Mesodermal cell (in vitro differentiated cells): ENCODE measurements around the gene RNF20.
"Not testable (repeated sequence)": the region's sequence is repeated elsewhere in the genome, so short reads cannot be mapped to it uniquely, and the experiment has no call there.

Experiments
- H3K27ac ChIP-seq: 2 replicates; pipeline ENCODE4 v1.7.0; 2013; ENCODE audit warnings: mild to moderate bottlenecking, low read depth, low read length, moderate library complexity; ENCODE audit not compliant: severe bottlenecking
- H3K36me3 ChIP-seq: 2 replicates; pipeline ENCODE4 v1.7.1; 2013; ENCODE audit warnings: mild to moderate bottlenecking, low read length, moderate library complexity; ENCODE audit not compliant: control insufficient read depth, insufficient read depth
- H3K4me1 ChIP-seq: one replicate; pipeline ENCODE4 v1.7.1; 2013; ENCODE audit warnings: mild to moderate bottlenecking, low read length; ENCODE audit not compliant: insufficient read depth, control insufficient read depth, poor library complexity, severe bottlenecking
- H3K4me3 ChIP-seq: 2 replicates; pipeline ENCODE4 v1.7.0; 2013; ENCODE audit warnings: low read length, control low read depth, mild to moderate bottlenecking; ENCODE audit not compliant: insufficient read depth, poor library complexity, severe bottlenecking; ENCODE audit errors: extremely low read depth
- H3K9me3 ChIP-seq: 2 replicates; pipeline ENCODE4 v1.7.1; 2013; ENCODE audit warnings: mild to moderate bottlenecking, low read length, moderate library complexity; ENCODE audit not compliant: control insufficient read depth
- WGBS, 2 experiments: methylation state at CpG; one replicate each; pipeline ENCODE4 v1.1.5; 2013; ENCODE audit warnings: missing lambda C conversion rate in 2 of 2; ENCODE audit not compliant: insufficient coverage in 2 of 2; 5-methylcytosine and 5-hydroxymethylcytosine counted together

RNF20 gene

GRCh38 chr9:101509572-101509971, 24.1 kb upstream of the RNF20 start:
- H3K4me1 ChIP-seq = peaks cover 4% of the 10 kb centered on the region
- WGBS, 2 experiments = 89 to 93% methylated on average over 4 of the region's 4 CpGs

GRCh38 chr9:101510459-101510858, 23.2 kb upstream of the RNF20 start:
- WGBS, 2 experiments = 94 to 95% methylated on average over 5 to 6 of the region's 6 CpGs
- no peak overlapping the region for H3K27ac ChIP-seq
- no peaks in the 10 kb centered on the region for H3K36me3 ChIP-seq
- peaks cover 4% of the 10 kb centered on the region for H3K4me1 ChIP-seq
- no peaks in the 10 kb centered on the region for H3K9me3 ChIP-seq
- no peak overlapping the region for H3K4me3 ChIP-seq

More at GRCh38 chr9:101509572-101509971, 24.1 kb upstream of the RNF20 start:
- Histone ChIP-seq H3K36me3 (no peaks in the 10 kb centered on the region), H3K27ac (no peak overlapping the region), H3K9me3 (no peaks in the 10 kb centered on the region), H3K4me3 (no peak overlapping the region)

GRCh38 chr9:101511009-101511408, 22.6 kb upstream of the RNF20 start:
- Histone ChIP-seq H3K9me3 (no peaks in the 10 kb centered on the region), H3K36me3 (no peaks in the 10 kb centered on the region), H3K27ac (no peak overlapping the region), H3K4me1 (peaks cover 4% of the 10 kb centered on the region), H3K4me3 (no peak overlapping the region)
- 80% methylated on average over 1 of the region's 2 CpGs; no CpG with 5 or more reads in 1 of the 2 experiments for WGBS, 2 experiments

DNA sequence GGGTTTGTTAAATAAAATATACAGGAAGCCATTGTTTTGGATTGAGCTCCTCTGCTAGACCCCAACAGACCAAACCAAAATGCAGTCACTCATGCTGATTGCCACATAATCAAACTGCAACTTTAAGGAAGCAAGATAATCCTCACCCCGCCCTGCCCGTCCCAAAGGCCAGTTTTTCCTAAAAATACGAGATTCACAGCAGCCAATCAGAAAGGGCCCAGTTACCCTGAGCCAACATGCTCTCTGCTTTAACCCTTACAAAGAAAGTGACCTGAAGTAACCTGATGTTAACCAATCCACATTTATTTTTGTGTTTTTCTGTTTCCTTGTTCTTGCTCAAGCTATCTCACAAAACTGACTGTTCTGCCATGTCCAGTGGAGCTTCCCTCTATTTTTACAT, 21.5 kb upstream of the RNF20 start:
- WGBS, 2 experiments = 60 to 74% methylated on average over 3 of the region's 3 CpGs

DNA sequence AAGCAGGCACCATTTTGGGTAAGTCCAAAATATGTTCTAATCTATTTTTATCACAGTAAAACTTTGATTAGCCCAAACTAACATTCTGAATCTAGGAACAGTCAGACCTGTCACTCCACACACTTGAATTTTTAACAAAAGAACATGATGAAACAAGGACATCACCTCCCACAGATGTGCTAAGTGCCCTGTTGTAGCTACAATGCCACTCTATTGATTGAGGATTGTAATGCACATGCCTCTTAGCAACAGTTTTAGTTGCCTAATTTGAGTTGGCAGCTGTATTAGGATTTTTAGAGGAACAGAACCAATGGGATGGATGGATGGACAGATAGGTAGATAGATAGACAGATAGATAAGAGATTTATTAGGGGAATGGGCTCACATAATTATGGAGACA, 20.3 kb upstream of the RNF20 start:
- H3K4me1 ChIP-seq = peaks cover 4% of the 10 kb centered on the region
- H3K36me3 ChIP-seq = no peaks in the 10 kb centered on the region
- no peak overlapping the region for H3K27ac ChIP-seq
- H3K9me3 ChIP-seq = peaks cover 1% of the 10 kb centered on the region
- H3K4me3 ChIP-seq = no peak overlapping the region

More for the DNA sequence above, 21.5 kb upstream of the RNF20 start:
- peaks cover 4% of the 10 kb centered on the region for H3K4me1 ChIP-seq
- H3K4me3 ChIP-seq = no peak overlapping the region
- H3K27ac ChIP-seq = no peak overlapping the region
- no peaks in the 10 kb centered on the region for H3K9me3 ChIP-seq
- H3K36me3 ChIP-seq = no peaks in the 10 kb centered on the region

DNA sequence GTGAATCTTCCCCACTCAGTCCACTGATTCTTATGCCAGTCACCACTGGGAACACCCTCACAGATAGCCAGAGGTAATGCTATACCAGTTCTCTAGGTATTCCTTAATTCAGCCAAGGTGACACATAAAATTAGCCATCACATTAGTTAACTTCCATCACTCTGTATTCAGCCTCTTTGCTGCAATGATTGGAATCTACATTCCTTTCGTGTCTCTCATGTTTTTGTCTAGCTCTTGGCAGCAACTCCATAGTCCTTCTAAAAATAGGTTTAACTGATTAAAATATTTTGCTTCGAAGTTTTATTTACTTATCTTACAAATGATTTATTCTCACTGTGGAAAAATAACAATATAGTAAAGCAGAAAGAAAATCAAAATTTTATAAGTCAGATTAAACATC, 19.6 kb upstream of the RNF20 start:
- no peak overlapping the region for H3K27ac ChIP-seq

GRCh38 chr9:101516655-101517054, 17.0 kb upstream of the RNF20 start:
- WGBS, 2 experiments = no CpG with 5 or more reads among the region's 1 CpG
- H3K27ac ChIP-seq = no peak overlapping the region

More for the DNA sequence above, 19.6 kb upstream of the RNF20 start:
- Histone ChIP-seq H3K36me3 (no peaks in the 10 kb centered on the region), H3K9me3 (peaks cover 4% of the 10 kb centered on the region), H3K4me3 (no peak overlapping the region), H3K4me1 (peaks cover 4% of the 10 kb centered on the region)
- 80% methylated on average over 1 of the region's 2 CpGs; no CpG with 5 or more reads in 1 of the 2 experiments for WGBS, 2 experiments

DNA sequence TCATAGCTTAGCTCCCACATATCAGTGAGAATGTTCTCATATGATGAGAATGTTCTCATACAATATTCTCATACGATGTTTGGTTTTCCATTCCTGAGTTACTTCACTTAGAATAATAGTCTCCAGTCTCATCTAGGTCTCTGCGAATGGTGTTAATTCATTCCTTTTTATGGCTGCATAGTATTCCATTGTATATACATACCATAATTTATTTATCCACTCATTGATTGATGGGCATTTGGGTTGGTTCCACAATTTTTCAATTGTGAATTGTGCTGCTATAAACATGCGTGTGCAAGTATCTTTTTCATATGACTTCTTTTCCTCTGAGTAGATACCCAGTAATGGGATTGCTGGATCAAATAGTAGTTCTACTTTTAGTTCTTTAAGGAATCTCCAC, 15.2 kb upstream of the RNF20 start:
- H3K4me3 ChIP-seq, H3K4me1 ChIP-seq, H3K9me3 ChIP-seq, H3K36me3 ChIP-seq, H3K27ac ChIP-seq: not testable (repeated sequence)
- WGBS, 2 experiments = no CpG with 5 or more reads among the region's 3 CpGs

More at GRCh38 chr9:101516655-101517054, 17.0 kb upstream of the RNF20 start:
- Histone ChIP-seq H3K4me1 (peaks cover 4% of the 10 kb centered on the region), H3K4me3 (no peak overlapping the region), H3K9me3 (peaks cover 4% of the 10 kb centered on the region), H3K36me3 (no peaks in the 10 kb centered on the region)

GRCh38 chr9:101524371-101524770, 9.3 kb upstream of the RNF20 start:
- Histone ChIP-seq H3K27ac (no peak overlapping the region), H3K36me3 (no peaks in the 10 kb centered on the region), H3K9me3 (no peaks in the 10 kb centered on the region), H3K4me3 (no peak overlapping the region), H3K4me1 (no peaks in the 10 kb centered on the region)
- WGBS, 2 experiments = 82 to 91% methylated on average over 3 to 4 of the region's 6 CpGs

DNA sequence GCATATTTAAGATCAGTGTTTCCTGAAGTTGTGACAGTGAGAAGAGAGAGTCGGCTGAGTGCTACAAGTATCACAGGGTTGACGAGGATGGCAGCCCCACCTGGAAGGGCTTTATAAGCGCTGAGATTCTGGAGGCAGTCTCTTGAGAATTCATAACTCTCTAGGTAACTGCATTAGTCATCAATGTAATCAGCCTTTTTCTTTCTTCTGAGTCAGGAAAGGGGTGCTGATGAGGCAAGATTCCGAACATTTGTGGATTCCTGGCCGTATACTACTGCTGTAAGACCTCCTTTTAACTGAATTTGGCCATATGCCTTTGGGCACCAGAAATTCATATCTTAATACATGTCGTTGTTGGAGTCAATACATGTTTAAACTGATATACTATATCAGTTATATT, 6.6 kb upstream of the RNF20 start:
- no peaks in the 10 kb centered on the region for H3K4me1 ChIP-seq
- no peak overlapping the region for H3K4me3 ChIP-seq
- H3K36me3 ChIP-seq = no peaks in the 10 kb centered on the region
- H3K27ac ChIP-seq = no peak overlapping the region
- WGBS, 2 experiments = 94 to 95% methylated on average over 4 of the region's 6 CpGs
- no peaks in the 10 kb centered on the region for H3K9me3 ChIP-seq

DNA sequence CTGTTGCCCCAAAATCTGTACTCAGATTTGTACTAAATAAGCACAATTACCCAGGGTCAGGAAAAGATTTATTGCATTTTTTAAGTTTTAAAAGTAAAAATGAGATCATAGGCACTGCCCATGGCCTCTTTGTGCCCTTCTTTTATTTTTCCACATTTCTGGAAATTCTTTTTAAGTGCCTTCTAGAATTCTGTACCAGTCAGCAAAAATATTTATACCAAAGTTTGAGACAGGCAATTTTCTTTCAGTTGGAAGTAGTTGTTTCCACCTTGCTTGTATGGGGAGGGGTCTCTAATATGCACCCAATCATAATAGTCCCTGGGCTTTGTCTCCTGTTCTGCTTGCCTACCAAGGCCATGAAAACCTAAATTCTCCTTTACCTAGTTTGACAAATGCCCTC, 5.6 kb upstream of the RNF20 start:
- no peaks in the 10 kb centered on the region for H3K9me3 ChIP-seq
- no peaks in the 10 kb centered on the region for H3K4me1 ChIP-seq
- no peaks in the 10 kb centered on the region for H3K36me3 ChIP-seq
- no peak overlapping the region for H3K4me3 ChIP-seq
- H3K27ac ChIP-seq = no peak overlapping the region
